SK-N-SH (cell line): ENCODE data around the gene MFAP3L.

Source experiments
- EZH2phosphoT487 ChIP-seq: fragments of 200-600 bp; sonication (generic); IDR thresholded peaks from 2 replicates; pipeline ENCODE4 v1.6.1; 2017; ENCODE audit warnings: low read depth, mixed run types, mild to moderate bottlenecking, antibody characterized with exemption, moderate library complexity, borderline replicate concordance
- RFX5 ChIP-seq: IDR thresholded peaks from 2 replicates; pipeline ENCODE4 v1.6.1; 2012; ENCODE audit warnings: mild to moderate bottlenecking, improper control_type of control experiment, low read length
- SIN3A ChIP-seq: IDR thresholded peaks from 2 replicates; pipeline ENCODE4 v1.6.1; 2012; ENCODE audit warnings: low read depth, mild to moderate bottlenecking, low read length, moderate library complexity, borderline replicate concordance
- USF2 ChIP-seq: fragments of 150-350 bp; IDR thresholded peaks from 2 replicates; pipeline ENCODE4 v1.6.1; 2017; ENCODE audit warnings: antibody characterized with exemption, low read length, low read depth, borderline replicate concordance
- ZBTB33 ChIP-seq: IDR thresholded peaks from 2 replicates; pipeline ENCODE4 v1.4.0; 2012; ENCODE audit warnings: low read depth, borderline replicate concordance
- TF ChIP-seq, protein P1 (sequence below): IDR thresholded peaks from 2 replicates; pipeline ENCODE4 v1.6.1; 2012; ENCODE audit warnings: mild to moderate bottlenecking, low read depth, low read length, moderate library complexity
- TF ChIP-seq, protein P2 (sequence below): fragments of 200-600 bp; sonication (generic); IDR thresholded peaks from 2 replicates; pipeline ENCODE4 v1.6.1; 2017; ENCODE audit warnings: antibody characterized with exemption, mild to moderate bottlenecking, moderate library complexity
- TF ChIP-seq, protein P3 (sequence below): fragments of 150-350 bp; IDR thresholded peaks from 2 replicates; pipeline ENCODE4 v1.6.1; 2016; ENCODE audit warnings: mild to moderate bottlenecking, low read depth, low read length

DNA sequence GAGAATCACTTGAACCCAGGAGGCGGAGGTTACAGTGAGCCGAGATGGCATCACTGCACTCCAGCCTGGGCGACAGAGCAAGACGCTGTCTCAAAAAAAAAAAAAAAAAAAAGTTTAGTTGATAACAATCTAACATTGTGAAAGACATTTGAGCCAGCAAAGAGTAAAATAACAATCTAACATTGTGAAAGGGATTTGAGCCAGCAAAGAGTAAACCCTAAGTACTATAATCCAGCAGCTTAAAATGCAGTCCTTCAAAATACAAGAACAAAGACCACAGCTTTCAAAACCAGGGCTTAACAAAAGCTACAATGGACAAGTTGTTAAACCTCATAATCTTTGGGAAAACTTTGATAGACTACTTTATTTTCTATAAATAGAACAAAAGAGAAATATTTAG lies 16.9 kb downstream of the MFAP3L start:
- TF ChIP-seq, protein P1, sequence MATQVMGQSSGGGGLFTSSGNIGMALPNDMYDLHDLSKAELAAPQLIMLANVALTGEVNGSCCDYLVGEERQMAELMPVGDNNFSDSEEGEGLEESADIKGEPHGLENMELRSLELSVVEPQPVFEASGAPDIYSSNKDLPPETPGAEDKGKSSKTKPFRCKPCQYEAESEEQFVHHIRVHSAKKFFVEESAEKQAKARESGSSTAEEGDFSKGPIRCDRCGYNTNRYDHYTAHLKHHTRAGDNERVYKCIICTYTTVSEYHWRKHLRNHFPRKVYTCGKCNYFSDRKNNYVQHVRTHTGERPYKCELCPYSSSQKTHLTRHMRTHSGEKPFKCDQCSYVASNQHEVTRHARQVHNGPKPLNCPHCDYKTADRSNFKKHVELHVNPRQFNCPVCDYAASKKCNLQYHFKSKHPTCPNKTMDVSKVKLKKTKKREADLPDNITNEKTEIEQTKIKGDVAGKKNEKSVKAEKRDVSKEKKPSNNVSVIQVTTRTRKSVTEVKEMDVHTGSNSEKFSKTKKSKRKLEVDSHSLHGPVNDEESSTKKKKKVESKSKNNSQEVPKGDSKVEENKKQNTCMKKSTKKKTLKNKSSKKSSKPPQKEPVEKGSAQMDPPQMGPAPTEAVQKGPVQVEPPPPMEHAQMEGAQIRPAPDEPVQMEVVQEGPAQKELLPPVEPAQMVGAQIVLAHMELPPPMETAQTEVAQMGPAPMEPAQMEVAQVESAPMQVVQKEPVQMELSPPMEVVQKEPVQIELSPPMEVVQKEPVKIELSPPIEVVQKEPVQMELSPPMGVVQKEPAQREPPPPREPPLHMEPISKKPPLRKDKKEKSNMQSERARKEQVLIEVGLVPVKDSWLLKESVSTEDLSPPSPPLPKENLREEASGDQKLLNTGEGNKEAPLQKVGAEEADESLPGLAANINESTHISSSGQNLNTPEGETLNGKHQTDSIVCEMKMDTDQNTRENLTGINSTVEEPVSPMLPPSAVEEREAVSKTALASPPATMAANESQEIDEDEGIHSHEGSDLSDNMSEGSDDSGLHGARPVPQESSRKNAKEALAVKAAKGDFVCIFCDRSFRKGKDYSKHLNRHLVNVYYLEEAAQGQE, result no peak
- TF ChIP-seq, protein P2, sequence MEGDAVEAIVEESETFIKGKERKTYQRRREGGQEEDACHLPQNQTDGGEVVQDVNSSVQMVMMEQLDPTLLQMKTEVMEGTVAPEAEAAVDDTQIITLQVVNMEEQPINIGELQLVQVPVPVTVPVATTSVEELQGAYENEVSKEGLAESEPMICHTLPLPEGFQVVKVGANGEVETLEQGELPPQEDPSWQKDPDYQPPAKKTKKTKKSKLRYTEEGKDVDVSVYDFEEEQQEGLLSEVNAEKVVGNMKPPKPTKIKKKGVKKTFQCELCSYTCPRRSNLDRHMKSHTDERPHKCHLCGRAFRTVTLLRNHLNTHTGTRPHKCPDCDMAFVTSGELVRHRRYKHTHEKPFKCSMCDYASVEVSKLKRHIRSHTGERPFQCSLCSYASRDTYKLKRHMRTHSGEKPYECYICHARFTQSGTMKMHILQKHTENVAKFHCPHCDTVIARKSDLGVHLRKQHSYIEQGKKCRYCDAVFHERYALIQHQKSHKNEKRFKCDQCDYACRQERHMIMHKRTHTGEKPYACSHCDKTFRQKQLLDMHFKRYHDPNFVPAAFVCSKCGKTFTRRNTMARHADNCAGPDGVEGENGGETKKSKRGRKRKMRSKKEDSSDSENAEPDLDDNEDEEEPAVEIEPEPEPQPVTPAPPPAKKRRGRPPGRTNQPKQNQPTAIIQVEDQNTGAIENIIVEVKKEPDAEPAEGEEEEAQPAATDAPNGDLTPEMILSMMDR, result no peak
- TF ChIP-seq ZBTB33, result no peak
- no peak for TF ChIP-seq USF2
- TF ChIP-seq RFX5, result no peak
- TF ChIP-seq EZH2phosphoT487, result no peak
- no peak for TF ChIP-seq SIN3A
- TF ChIP-seq, protein P3, sequence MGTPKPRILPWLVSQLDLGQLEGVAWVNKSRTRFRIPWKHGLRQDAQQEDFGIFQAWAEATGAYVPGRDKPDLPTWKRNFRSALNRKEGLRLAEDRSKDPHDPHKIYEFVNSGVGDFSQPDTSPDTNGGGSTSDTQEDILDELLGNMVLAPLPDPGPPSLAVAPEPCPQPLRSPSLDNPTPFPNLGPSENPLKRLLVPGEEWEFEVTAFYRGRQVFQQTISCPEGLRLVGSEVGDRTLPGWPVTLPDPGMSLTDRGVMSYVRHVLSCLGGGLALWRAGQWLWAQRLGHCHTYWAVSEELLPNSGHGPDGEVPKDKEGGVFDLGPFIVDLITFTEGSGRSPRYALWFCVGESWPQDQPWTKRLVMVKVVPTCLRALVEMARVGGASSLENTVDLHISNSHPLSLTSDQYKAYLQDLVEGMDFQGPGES, result no peak
